Gastroesophageal sphincter (tissue), 4 donors: ENCODE results near the gene CLCA4. TPM values are rescaled to one million over a fixed set of nuclear protein-coding genes. Genes with fewer than 3 reads are reported as not detected.

Experiments used
- ATAC-seq: fragments of 150-250 bp; one replicate; pipeline ENCODE4 v1.9.1; 2016; ENCODE audit warnings: mild to moderate bottlenecking, moderate library complexity
- H3K27ac ChIP-seq, 4 donors: fragments of 200-600 bp; sonication (generic) in 3 of 4; 1 replicate in 3 of 4; 2 replicates in 1 of 4; pipeline ENCODE4 v1.5.1; 2016 to 2019
- H3K27me3 ChIP-seq: fragments of 200-600 bp; sonication (generic); one replicate; pipeline ENCODE4 v1.5.1; 2019
- H3K36me3 ChIP-seq, 2 donors: fragments of 200-600 bp; sonication (generic); one replicate each; pipeline ENCODE4 v1.5.1; 2019; ENCODE audit warnings: control low read depth in 1 of 2
- H3K4me1 ChIP-seq, 3 donors: fragments of 200-600 bp; sonication (generic); 1 replicate in 2 of 3; 2 replicates in 1 of 3; pipeline ENCODE4 v1.5.1; 2016 to 2019; ENCODE audit warnings: control low read depth in 2 of 3
- H3K4me3 ChIP-seq, 2 donors: fragments of 200-600 bp; sonication (generic); one replicate each; pipeline ENCODE4 v1.5.1; 2019; ENCODE audit warnings: mild to moderate bottlenecking in 1 of 2, moderate library complexity in 1 of 2
- H3K9me3 ChIP-seq, 3 donors: fragments of 200-600 bp; sonication (generic); one replicate each; pipeline ENCODE4 v1.5.1; 2017 to 2019; ENCODE audit warnings: control low read depth in 2 of 3
- CTCF ChIP-seq, 4 experiments: fragments of 200-600 bp in 2 of 4; fragments of 450-650 bp in 2 of 4; sonication (generic) in 1 of 4; IDR thresholded peaks; one replicate each; pipeline ENCODE4 v1.5.1; 2017 to 2019; ENCODE audit warnings: antibody characterized with exemption in 4 of 4, mild to moderate bottlenecking in 2 of 4, moderate library complexity in 2 of 4
- EP300 ChIP-seq: sonication (generic); formaldehyde crosslinking; IDR thresholded peaks from one replicate; pipeline ENCODE4 v1.6.1; 2017; ENCODE audit warnings: antibody characterized with exemption, mild to moderate bottlenecking
- POLR2A ChIP-seq, 2 donors: fragments of 450-650 bp; IDR thresholded peaks; one replicate each; pipeline ENCODE4 v1.6.1; 2017; ENCODE audit warnings: antibody characterized with exemption in 2 of 2, mild to moderate bottlenecking in 2 of 2, moderate library complexity in 1 of 2
- POLR2AphosphoS5 ChIP-seq: sonication (generic); formaldehyde crosslinking; IDR thresholded peaks from one replicate; pipeline ENCODE4 v1.6.1; 2017; ENCODE audit warnings: antibody characterized with exemption
- WGBS, 2 donors: methylation state at CpG; one replicate each; pipeline ENCODE4 v1.1.5; 2018; ENCODE audit warnings: low coverage in 1 of 2; 5-methylcytosine and 5-hydroxymethylcytosine counted together
- total RNA-seq, 4 donors: library from RNA; depleted of rRNA; stranded (reverse); fragments of >200 nt; gene quantifications; one replicate each; pipeline ENCODE4 v1.1.0, GENCODE V29; 2016

CLCA4 gene
- total RNA-seq, 4 donors from 2014 or later: 0.50 to 20.3 (median 2.6) TPM; not detected in 1

- TF ChIP-seq EP300 (no peak), POLR2A (IDR thresholded peaks at IDR 0.05) (no peak), CTCF (IDR thresholded peaks at IDR 0.05) (no peak), POLR2AphosphoS5 (no peak)
- Histone ChIP-seq H3K4me1 (peaks cover 0 to 35% (median 5%) of the 10 kb centered on the region in 3 donors), H3K36me3 (no peaks in the 10 kb centered on the region), H3K27ac (no peak overlapping the region), H3K9me3 (no peaks in the 10 kb centered on the region), H3K4me3 (no peak overlapping the region), H3K27me3 (no peaks in the 10 kb centered on the region)
- WGBS, 2 donors: 29 to 33% methylated on average over 4 of the region's 4 CpGs
- no peak for ATAC-seq
Measured at GRCh38 chr1:86505564-86505902, 41.3 kb upstream of the CLCA4 start.

GRCh38 chr1:86507935-86508582 is 38.8 kb upstream of the CLCA4 start:
- Histone ChIP-seq H3K4me3 (no peak overlapping the region), H3K36me3 (no peaks in the 10 kb centered on the region), H3K27ac (no peak overlapping the region), H3K9me3 (no peaks in the 10 kb centered on the region), H3K27me3 (no peaks in the 10 kb centered on the region), H3K4me1 (peaks cover 0 to 20% (median 5%) of the 10 kb centered on the region in 3 donors)
- ATAC-seq: no peak
- WGBS, 2 donors: 49 to 50% methylated on average over 9 to 12 of the region's 13 CpGs
- TF ChIP-seq EP300 (no peak), CTCF (IDR thresholded peaks at IDR 0.05) (peak; percentile 18 to 57 (median 47))

GRCh38 chr1:86508583-86508969 is 38.3 kb upstream of the CLCA4 start:
- TF ChIP-seq POLR2AphosphoS5 (no peak), EP300 (no peak), POLR2A (IDR thresholded peaks at IDR 0.05) (no peak), CTCF (IDR thresholded peaks at IDR 0.05) (no peak)
- Histone ChIP-seq H3K9me3 (no peaks in the 10 kb centered on the region), H3K4me1 (peaks cover 0 to 15% (median 5%) of the 10 kb centered on the region in 3 donors), H3K27ac (no peak overlapping the region), H3K4me3 (no peak overlapping the region), H3K27me3 (no peaks in the 10 kb centered on the region), H3K36me3 (no peaks in the 10 kb centered on the region)
- ATAC-seq: no peak
- 77 to 87% methylated on average over 2 of the region's 2 CpGs for WGBS, 2 donors

GRCh38 chr1:86515597-86515996 is 31.3 kb upstream of the CLCA4 start:
- ATAC-seq: no peak
- Histone ChIP-seq H3K4me3 (no peak overlapping the region), H3K27me3 (no peaks in the 10 kb centered on the region), H3K9me3 (no peaks in the 10 kb centered on the region), H3K36me3 (no peaks in the 10 kb centered on the region), H3K27ac (no peak overlapping the region), H3K4me1 (no peaks in the 10 kb centered on the region)
- 43 to 67% methylated on average over 2 of the region's 2 CpGs for WGBS, 2 donors
- TF ChIP-seq EP300 (no peak), CTCF (IDR thresholded peaks at IDR 0.05) (peak in 1 of 4 experiments; percentile 12)

- no peak overlapping the region for H3K4me3 ChIP-seq
- no peak for ATAC-seq
- 83 to 100% methylated on average over 1 of the region's 1 CpG for WGBS, 2 donors
- H3K4me1 ChIP-seq: no peaks in the 10 kb centered on the region
- H3K27me3 ChIP-seq: no peaks in the 10 kb centered on the region
- no peak overlapping the region for H3K27ac ChIP-seq
- no peaks in the 10 kb centered on the region for H3K36me3 ChIP-seq
- TF ChIP-seq POLR2A (IDR thresholded peaks at IDR 0.05) (no peak), EP300 (no peak), POLR2AphosphoS5 (no peak), CTCF (IDR thresholded peaks at IDR 0.05) (no peak)
- H3K9me3 ChIP-seq: no peaks in the 10 kb centered on the region
Measured at GRCh38 chr1:86516335-86516734, 30.5 kb upstream of the CLCA4 start.
